Measurements from ENCODE around the gene PLEKHH2. TPM values are rescaled to one million over a fixed set of nuclear protein-coding genes. Genes with fewer than 3 reads are reported as not detected.

The PLEKHH2 gene
- total RNA-seq, 1 experiment from 2014 or later = 3.1 TPM

DNA sequence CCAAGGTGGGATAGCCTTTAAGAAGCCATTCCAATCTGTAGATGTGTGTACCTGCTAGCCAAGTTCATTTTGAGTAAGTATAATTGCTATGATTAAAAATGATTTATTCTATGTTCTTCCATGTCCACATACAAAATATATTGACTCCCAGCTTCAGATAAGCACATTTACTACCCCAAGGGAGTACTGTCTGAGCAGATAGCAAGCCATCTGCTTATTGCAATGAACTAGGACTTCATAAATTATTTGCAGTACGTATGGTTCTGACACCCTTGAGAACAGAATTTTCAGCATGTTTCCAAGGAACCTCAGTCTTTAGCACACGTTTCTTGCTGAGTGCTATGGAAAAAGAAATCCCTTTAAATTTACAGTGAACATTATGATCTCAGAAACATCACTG, 173.4 kb downstream of the PLEKHH2 start:
- Histone ChIP-seq H2BK20ac (ENCODE audit: low read depth, low read length, poor library complexity, severe bottlenecking) (no peak overlapping the region), H3K4ac (ENCODE audit: low read depth, low read length) (no peak overlapping the region), H4K8ac (replicated peaks; ENCODE audit: insufficient read length, low read depth, low read length) (no peak overlapping the region), H3K27ac (ENCODE audit: insufficient read length, low read depth, low read length) (no peak overlapping the region), H3K14ac (ENCODE audit: insufficient read depth, low read length) (no peak overlapping the region), H2BK120ac (ENCODE audit: low read depth, low read length, poor library complexity, severe bottlenecking) (no peak overlapping the region), H3K23me2 (ENCODE audit: insufficient read length, low read depth, low read length, poor library complexity, severe bottlenecking) (no peaks in the 10 kb centered on the region), H3K23ac (ENCODE audit: insufficient read length, low read depth, low read length) (no peak overlapping the region), H3K56ac (ENCODE audit: insufficient read length, low read depth, low read length) (no peak overlapping the region), H2BK5ac (ENCODE audit: insufficient read length, low read length) (no peak overlapping the region), H4K20me1 (ENCODE audit: control insufficient read depth, insufficient read depth, insufficient read length) (no peaks in the 10 kb centered on the region), H3T11ph (ENCODE audit: low read length) (no peak overlapping the region), H3K4me1 (ENCODE audit: insufficient read depth, low read length) (no peaks in the 10 kb centered on the region), H2AFZ (ENCODE audit: low read length) (no peak overlapping the region), H3K79me2 (ENCODE audit: insufficient read depth, low read length) (no peaks in the 10 kb centered on the region), H2BK12ac (ENCODE audit: insufficient read length, low read depth, low read length) (no peak overlapping the region), H3K4me2 (ENCODE audit: insufficient read depth, insufficient read length, low read length) (no peak overlapping the region), H3K79me1 (ENCODE audit: insufficient read depth, low read depth, low read length, poor library complexity, severe bottlenecking) (no peaks in the 10 kb centered on the region), H3K27me3 (ENCODE audit: insufficient read depth, low read length) (no peaks in the 10 kb centered on the region), H4K91ac (ENCODE audit: insufficient read length, low read depth, low read length) (no peak overlapping the region), H4K5ac (ENCODE audit: insufficient read length, low read depth, low read length) (no peak overlapping the region), H3K9ac (ENCODE audit: extremely low read depth, insufficient read length, low read length) (no peak overlapping the region), H2AK5ac (ENCODE audit: insufficient read length, low read length) (no peak overlapping the region), H3K18ac (ENCODE audit: insufficient read length, low read depth, low read length) (no peak overlapping the region), H3K9me3 (ENCODE audit: control insufficient read depth, low read depth, low read length) (no peaks in the 10 kb centered on the region), H2BK15ac (ENCODE audit: low read depth, low read length) (no peak overlapping the region)
- no peak overlapping the region for H3K4me3 Mint-ChIP-seq
- DNase-seq = no peak
- WGBS (ENCODE audit: extremely low coverage, insufficient read length, low lambda C conversion rate) = no CpG with 5 or more reads among the region's 2 CpGs
- H3K36me3 Mint-ChIP-seq (ENCODE audit: insufficient read depth in 1 of 3, low read depth in 3 of 3) = no peaks in the 10 kb centered on the region
- no peak overlapping the region for H3K27ac Mint-ChIP-seq
- H3K27me3 Mint-ChIP-seq (ENCODE audit: low read depth) = no peaks in the 10 kb centered on the region
- H3K9me3 Mint-ChIP-seq = no peaks in the 10 kb centered on the region
- H3K4me1 Mint-ChIP-seq = 0 out of 4 replicates have a peak, but pooled peaks cover 0 to 2% of the 10 kb centered on the region in 2 experiments
- TF ChIP-seq, protein P1, sequence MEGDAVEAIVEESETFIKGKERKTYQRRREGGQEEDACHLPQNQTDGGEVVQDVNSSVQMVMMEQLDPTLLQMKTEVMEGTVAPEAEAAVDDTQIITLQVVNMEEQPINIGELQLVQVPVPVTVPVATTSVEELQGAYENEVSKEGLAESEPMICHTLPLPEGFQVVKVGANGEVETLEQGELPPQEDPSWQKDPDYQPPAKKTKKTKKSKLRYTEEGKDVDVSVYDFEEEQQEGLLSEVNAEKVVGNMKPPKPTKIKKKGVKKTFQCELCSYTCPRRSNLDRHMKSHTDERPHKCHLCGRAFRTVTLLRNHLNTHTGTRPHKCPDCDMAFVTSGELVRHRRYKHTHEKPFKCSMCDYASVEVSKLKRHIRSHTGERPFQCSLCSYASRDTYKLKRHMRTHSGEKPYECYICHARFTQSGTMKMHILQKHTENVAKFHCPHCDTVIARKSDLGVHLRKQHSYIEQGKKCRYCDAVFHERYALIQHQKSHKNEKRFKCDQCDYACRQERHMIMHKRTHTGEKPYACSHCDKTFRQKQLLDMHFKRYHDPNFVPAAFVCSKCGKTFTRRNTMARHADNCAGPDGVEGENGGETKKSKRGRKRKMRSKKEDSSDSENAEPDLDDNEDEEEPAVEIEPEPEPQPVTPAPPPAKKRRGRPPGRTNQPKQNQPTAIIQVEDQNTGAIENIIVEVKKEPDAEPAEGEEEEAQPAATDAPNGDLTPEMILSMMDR (conservative IDR thresholded peaks at IDR 0.05) = no peak

All from H9 (cell line).